ENCODE results near the gene HSPA6.
"Not testable (repeated sequence)": the region's sequence is repeated elsewhere in the genome, so short reads cannot be mapped to it uniquely, and the experiment has no call there.

HSPA6 gene

GRCh38 chr1:161511018-161511755 lies 13.2 kb upstream of the HSPA6 start (continued):
- TF ChIP-seq PRDM10 (tag by site-specific recombination; IDR thresholded peaks at IDR 0.05) (0 out of 2 replicates have a peak, but pooled peaks have one; percentile 8), ZNF664 (tag by site-specific recombination; IDR thresholded peaks at IDR 0.05) (no peak)

GRCh38 chr1:161511756-161512060 lies 12.6 kb upstream of the HSPA6 start:
- TF ChIP-seq ZFP41 (tag by site-specific recombination; IDR thresholded peaks at IDR 0.05; ENCODE audit: borderline replicate concordance) (no peak), ZNF302 (tag by site-specific recombination; IDR thresholded peaks at IDR 0.05; ENCODE audit: low read depth) (no peak), ZNF580 (tag by site-specific recombination; IDR thresholded peaks at IDR 0.05) (no peak), SCRT1 (tag by site-specific recombination; IDR thresholded peaks at IDR 0.05; ENCODE audit: borderline replicate concordance) (no peak), ZBTB1 (tag by site-specific recombination; IDR thresholded peaks at IDR 0.05) (no peak)
- no peak overlapping the region for H3K27ac ChIP-seq (ENCODE audit: extremely low read depth, low read depth, low read length)
- ChIA-PET CTCF (interaction anchor here (0.6 kb wide), 1 partner anchor 22 kb away, joined by 5 read pairs; no protein-coding TSS in a partner anchor), POLR2A (no interaction called here)
- peaks cover 8% of the 10 kb centered on the region for H3K4me1 ChIP-seq (ENCODE audit: control insufficient read depth, insufficient read depth, low read length)
- H3K36me3 ChIP-seq (ENCODE audit: control insufficient read depth in 2 of 2, insufficient read depth in 1 of 2, low read length in 2 of 2) = no peaks in the 10 kb centered on the region
- H3K4me3 ChIP-seq (ENCODE audit: low read depth, low read length) = no peak overlapping the region
- no peaks in the 10 kb centered on the region for H3K9me3 ChIP-seq (ENCODE audit: control insufficient read depth, insufficient read depth, low read depth, low read length)

- H3K4me1 ChIP-seq (ENCODE audit: control insufficient read depth, insufficient read depth, low read length); H3K4me3 ChIP-seq (ENCODE audit: low read depth, low read length); H3K27ac ChIP-seq (ENCODE audit: extremely low read depth, low read depth, low read length); POLR2A ChIA-PET; H3K36me3 ChIP-seq (ENCODE audit: control insufficient read depth in 2 of 2, insufficient read depth in 1 of 2, low read length in 2 of 2); H3K9me3 ChIP-seq (ENCODE audit: control insufficient read depth, insufficient read depth, low read depth, low read length): not testable (repeated sequence)
- CTCF ChIA-PET = interaction anchor here (0.6 kb wide), 1 partner anchor 23 kb away, joined by 5 read pairs; no protein-coding TSS in a partner anchor
These were observed 11.5 kb upstream of the HSPA6 start for GRCh38 chr1:161512636-161513447.

GRCh38 chr1:161513448-161513780 lies 10.9 kb upstream of the HSPA6 start:
- H3K9me3 ChIP-seq (ENCODE audit: control insufficient read depth, insufficient read depth, low read depth, low read length); H3K4me3 ChIP-seq (ENCODE audit: low read depth, low read length); POLR2A ChIA-PET; H3K36me3 ChIP-seq (ENCODE audit: control insufficient read depth in 2 of 2, insufficient read depth in 1 of 2, low read length in 2 of 2); H3K4me1 ChIP-seq (ENCODE audit: control insufficient read depth, insufficient read depth, low read length); CTCF ChIA-PET: not testable (repeated sequence)
- H3K27ac ChIP-seq (ENCODE audit: extremely low read depth, low read depth, low read length) = 0 out of 2 replicates have a peak overlapping the region, but pooled peaks have one; percentile 34

GRCh38 chr1:161513953-161514352 lies 10.4 kb upstream of the HSPA6 start:
- POLR2A ChIA-PET; CTCF ChIA-PET; H3K9me3 ChIP-seq (ENCODE audit: control insufficient read depth, insufficient read depth, low read depth, low read length); H3K36me3 ChIP-seq (ENCODE audit: control insufficient read depth in 2 of 2, insufficient read depth in 1 of 2, low read length in 2 of 2); H3K4me3 ChIP-seq (ENCODE audit: low read depth, low read length); H3K4me1 ChIP-seq (ENCODE audit: control insufficient read depth, insufficient read depth, low read length): not testable (repeated sequence)
- 0 out of 2 replicates have a peak overlapping the region, but pooled peaks have one; percentile 34 for H3K27ac ChIP-seq (ENCODE audit: extremely low read depth, low read depth, low read length)

- POLR2A ChIA-PET; H3K9me3 ChIP-seq (ENCODE audit: control insufficient read depth, insufficient read depth, low read depth, low read length); H3K27ac ChIP-seq (ENCODE audit: extremely low read depth, low read depth, low read length); CTCF ChIA-PET; H3K36me3 ChIP-seq (ENCODE audit: control insufficient read depth in 2 of 2, insufficient read depth in 1 of 2, low read length in 2 of 2); H3K4me3 ChIP-seq (ENCODE audit: low read depth, low read length); H3K4me1 ChIP-seq (ENCODE audit: control insufficient read depth, insufficient read depth, low read length): not testable (repeated sequence)
These were observed 1.1 kb upstream of the HSPA6 start for GRCh38 chr1:161523041-161523816.
